ENCODE results near the gene PACS2.

Gene PACS2

GRCh38 chr14:105374389-105374788 is 59.8 kb downstream of the PACS2 start:
- DNase-seq = no peak

GRCh38 chr14:105375635-105376057 is 61.1 kb downstream of the PACS2 start:
- DNase-seq = peak; percentile 86 to 95 (median 88)

GRCh38 chr14:105376521-105377440 is 62.2 kb downstream of the PACS2 start:
- no peak for DNase-seq

GRCh38 chr14:105377555-105378182 is 63.1 kb downstream of the PACS2 start:
- DNase-seq = no peak

- no peak for DNase-seq
These were observed 63.7 kb downstream of the PACS2 start for GRCh38 chr14:105378199-105378598.

- no peak for DNase-seq
These were observed 64.5 kb downstream of the PACS2 start for GRCh38 chr14:105378873-105379685.

- no peak for DNase-seq
These were observed 65.4 kb downstream of the PACS2 start for GRCh38 chr14:105379946-105380345.

- no peak for DNase-seq
These were observed 66.2 kb downstream of the PACS2 start for GRCh38 chr14:105380756-105381155.

GRCh38 chr14:105381446-105382342 is 67.1 kb downstream of the PACS2 start:
- DNase-seq = no peak

GRCh38 chr14:105382343-105383082 is 68.0 kb downstream of the PACS2 start:
- no peak for DNase-seq

- DNase-seq = no peak
These were observed 68.7 kb downstream of the PACS2 start for GRCh38 chr14:105383083-105383730.

- DNase-seq = no peak
These were observed 69.6 kb downstream of the PACS2 start for GRCh38 chr14:105384041-105384557.

- DNase-seq = no peak
These were observed 70.2 kb downstream of the PACS2 start for GRCh38 chr14:105384605-105385321.

GRCh38 chr14:105385322-105385637 is 70.7 kb downstream of the PACS2 start:
- DNase-seq = no peak

- DNase-seq = peak; percentile 65 to 81 (median 77)
These were observed 71.3 kb downstream of the PACS2 start for GRCh38 chr14:105385698-105386365.

- no peak for DNase-seq
These were observed 72.3 kb downstream of the PACS2 start for GRCh38 chr14:105386581-105387529.

- DNase-seq = no peak
These were observed 73.0 kb downstream of the PACS2 start for GRCh38 chr14:105387530-105387922.
